ENCODE results near the gene SLC29A3.
"Not testable (repeated sequence)": the region's sequence is repeated elsewhere in the genome, so short reads cannot be mapped to it uniquely, and the experiment has no call there.

SLC29A3 gene

DNA sequence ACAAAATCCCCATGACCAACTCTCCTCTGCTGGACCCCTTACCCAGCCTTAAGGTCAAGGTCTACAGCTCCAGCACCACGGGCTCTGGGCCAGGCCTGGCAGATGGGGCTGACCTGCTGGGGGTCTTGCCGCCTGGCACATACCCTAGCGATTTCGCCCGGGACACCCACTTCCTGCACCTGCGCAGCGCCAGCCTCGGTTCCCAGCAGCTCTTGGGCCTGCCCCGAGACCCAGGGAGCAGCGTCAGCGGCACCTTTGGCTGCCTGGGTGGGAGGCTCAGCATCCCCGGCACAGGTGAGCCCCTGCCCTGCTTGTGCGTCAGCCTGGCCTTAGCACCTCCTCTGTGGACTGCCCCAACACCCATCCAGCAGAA lies 27.5 kb upstream of the SLC29A3 start:
- TF ChIP-seq, protein P1, sequence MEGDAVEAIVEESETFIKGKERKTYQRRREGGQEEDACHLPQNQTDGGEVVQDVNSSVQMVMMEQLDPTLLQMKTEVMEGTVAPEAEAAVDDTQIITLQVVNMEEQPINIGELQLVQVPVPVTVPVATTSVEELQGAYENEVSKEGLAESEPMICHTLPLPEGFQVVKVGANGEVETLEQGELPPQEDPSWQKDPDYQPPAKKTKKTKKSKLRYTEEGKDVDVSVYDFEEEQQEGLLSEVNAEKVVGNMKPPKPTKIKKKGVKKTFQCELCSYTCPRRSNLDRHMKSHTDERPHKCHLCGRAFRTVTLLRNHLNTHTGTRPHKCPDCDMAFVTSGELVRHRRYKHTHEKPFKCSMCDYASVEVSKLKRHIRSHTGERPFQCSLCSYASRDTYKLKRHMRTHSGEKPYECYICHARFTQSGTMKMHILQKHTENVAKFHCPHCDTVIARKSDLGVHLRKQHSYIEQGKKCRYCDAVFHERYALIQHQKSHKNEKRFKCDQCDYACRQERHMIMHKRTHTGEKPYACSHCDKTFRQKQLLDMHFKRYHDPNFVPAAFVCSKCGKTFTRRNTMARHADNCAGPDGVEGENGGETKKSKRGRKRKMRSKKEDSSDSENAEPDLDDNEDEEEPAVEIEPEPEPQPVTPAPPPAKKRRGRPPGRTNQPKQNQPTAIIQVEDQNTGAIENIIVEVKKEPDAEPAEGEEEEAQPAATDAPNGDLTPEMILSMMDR (IDR thresholded peaks at IDR 0.05; ENCODE audit: extremely low read depth, missing control alignments): no peak

DNA sequence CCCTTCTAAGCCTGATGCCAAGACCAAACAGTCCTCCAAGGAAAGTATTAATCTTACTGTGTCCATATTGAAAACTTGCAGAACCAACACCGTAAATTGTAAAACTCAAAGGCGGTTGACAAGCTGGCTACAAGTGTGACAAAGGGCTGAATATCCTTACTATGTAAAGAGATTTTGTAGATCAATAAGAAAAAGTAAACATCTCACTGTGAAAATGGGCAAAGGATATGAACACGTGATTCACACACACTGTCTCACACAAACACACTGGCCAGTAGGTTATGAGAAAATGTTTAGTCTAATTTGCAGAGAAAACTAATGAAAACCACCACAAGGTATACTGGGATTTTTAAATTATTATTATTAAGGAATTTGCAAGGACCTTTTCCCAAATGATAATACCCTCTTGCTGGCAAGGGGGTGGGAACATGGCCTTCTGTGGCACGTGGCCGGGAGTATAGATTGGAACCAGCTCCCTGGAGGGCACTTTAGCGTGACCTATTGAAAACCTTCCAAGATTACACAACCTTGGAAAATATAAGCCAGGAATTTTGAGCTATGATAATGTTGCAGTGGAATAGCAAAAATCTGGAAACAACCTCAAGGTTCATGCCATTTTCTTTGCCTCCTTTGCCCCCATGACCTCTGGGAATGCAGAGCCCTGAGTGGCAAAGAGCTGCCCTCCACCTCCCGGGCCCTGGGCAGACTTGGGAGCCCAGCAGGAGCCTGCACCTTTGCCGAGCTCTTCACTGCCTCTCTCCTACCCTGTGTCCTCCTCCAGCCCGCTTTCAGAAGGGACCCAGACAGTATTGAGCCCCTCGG lies 26.2 kb upstream of the SLC29A3 start:
- no peak for DNase-seq (ENCODE audit: low spot score)
- TF ChIP-seq, protein P1 (IDR thresholded peaks at IDR 0.05; ENCODE audit: extremely low read depth, missing control alignments): no peak

More for the DNA sequence above, 27.5 kb upstream of the SLC29A3 start:
- no peak for DNase-seq (ENCODE audit: low spot score)

DNA sequence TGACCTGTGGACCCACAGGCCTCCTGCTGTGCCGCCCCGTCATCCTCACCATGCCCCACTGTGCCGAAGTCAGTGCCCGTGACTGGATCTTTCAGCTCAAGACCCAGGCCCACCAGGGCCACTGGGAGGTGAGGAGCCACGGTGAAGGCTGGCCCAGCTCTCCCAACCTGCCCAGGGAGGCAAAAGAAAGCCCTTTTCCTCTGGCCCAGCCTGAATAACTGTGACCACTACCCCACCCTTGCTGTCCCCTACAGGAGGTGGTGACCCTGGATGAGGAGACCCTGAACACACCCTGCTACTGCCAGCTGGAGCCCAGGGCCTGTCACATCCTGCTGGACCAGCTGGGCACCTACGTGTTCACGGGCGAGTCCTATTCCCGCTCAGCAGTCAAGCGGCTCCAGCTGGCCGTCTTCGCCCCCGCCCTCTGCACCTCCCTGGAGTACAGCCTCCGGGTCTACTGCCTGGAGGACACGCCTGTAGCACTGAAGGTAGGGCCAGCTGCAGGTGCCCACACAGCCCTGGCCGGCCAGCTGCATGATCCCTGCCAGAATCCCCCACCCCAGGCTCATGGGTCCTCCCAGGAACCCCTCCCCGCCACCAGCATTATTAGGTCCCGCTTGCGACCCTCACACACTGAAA lies 25.5 kb upstream of the SLC29A3 start:
- no peak for DNase-seq (ENCODE audit: low spot score)
- TF ChIP-seq, protein P1 (IDR thresholded peaks at IDR 0.05; ENCODE audit: extremely low read depth, missing control alignments): no peak

DNA sequence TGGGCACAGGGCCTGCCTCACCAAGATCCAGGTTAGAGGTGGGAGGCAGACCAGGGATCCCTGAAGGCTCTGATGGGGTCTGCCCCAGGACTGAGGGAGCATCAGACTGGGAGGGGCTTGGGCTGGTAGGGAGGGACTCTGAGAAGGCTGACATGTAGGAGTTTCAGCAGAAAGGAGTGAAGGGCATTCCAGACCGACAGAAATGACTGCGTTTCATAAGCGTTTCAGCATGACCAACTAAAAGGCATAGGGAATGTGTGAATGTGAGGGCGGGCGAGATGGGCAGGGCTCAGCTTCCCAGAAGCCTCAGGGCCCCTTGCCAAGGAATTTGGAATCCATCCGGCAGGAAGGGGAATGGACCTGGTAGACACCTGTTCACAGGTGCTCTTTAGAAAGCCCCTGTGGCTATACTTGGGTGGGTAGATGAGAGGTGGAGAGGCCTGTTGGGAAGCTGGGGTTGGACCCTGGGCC lies 24.9 kb upstream of the SLC29A3 start:
- TF ChIP-seq, protein P1 (IDR thresholded peaks at IDR 0.05; ENCODE audit: extremely low read depth, missing control alignments): no peak
- no peak for DNase-seq (ENCODE audit: low spot score)

DNA sequence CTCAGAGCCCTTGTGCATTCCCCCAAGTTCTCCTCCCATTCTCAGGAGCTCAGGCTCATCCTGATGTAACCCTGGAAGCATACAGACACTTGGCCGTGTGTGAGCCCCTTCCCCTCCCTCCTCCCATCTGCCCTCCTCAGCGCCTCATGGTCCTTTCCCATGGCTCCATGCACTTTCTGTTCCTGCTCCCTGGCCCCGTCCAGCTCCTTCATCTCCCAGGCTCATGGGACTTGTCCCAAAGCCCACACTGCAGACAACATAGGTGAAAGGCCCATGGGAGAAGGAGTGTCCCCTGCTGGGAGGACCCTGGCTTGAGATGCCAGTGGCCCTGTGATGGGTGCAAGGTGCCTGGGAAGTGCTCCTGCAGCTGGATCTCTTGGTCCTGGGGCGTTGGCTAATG lies 24.2 kb upstream of the SLC29A3 start:
- TF ChIP-seq, protein P1 (IDR thresholded peaks at IDR 0.05; ENCODE audit: extremely low read depth, missing control alignments): no peak
- DNase-seq (ENCODE audit: low spot score): no peak

DNA sequence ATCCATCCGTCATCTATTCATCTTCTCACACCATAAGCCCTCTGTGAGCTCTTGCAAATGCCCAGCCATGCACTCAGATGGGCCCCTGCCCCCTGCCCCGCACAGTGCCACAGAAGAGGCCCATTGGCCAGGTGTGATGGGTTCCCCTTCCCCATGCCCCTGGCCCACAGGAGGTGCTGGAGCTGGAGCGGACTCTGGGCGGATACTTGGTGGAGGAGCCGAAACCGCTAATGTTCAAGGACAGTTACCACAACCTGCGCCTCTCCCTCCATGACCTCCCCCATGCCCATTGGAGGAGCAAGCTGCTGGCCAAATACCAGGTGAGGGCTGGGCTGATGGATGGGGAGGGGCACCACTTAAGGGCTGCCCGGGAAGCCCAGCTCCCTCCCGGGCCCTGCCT lies 23.4 kb upstream of the SLC29A3 start:
- TF ChIP-seq, protein P1 (IDR thresholded peaks at IDR 0.05; ENCODE audit: extremely low read depth, missing control alignments): no peak
- no peak for DNase-seq (ENCODE audit: low spot score)

DNA sequence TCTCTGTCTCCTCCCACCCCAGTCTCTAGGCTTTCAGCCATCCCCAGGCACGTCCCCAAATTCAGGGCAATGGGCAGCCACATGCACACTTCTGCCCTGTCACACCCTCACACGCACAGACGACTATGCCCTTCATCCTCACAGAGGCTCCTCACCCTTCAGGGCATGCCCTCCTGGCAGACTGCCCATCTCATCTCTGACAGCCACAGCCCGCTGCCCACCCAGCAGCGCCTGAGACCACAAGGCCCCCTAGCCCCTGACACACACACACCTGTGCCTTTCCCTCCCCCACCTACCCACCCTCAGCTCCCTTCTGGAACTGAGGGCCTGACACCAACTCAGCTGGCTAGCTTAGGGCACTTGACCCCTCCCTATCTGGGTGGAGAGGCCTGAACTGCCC lies 23.0 kb upstream of the SLC29A3 start:
- DNase-seq (ENCODE audit: low spot score): no peak
- TF ChIP-seq, protein P1 (IDR thresholded peaks at IDR 0.05; ENCODE audit: extremely low read depth, missing control alignments): no peak

DNA sequence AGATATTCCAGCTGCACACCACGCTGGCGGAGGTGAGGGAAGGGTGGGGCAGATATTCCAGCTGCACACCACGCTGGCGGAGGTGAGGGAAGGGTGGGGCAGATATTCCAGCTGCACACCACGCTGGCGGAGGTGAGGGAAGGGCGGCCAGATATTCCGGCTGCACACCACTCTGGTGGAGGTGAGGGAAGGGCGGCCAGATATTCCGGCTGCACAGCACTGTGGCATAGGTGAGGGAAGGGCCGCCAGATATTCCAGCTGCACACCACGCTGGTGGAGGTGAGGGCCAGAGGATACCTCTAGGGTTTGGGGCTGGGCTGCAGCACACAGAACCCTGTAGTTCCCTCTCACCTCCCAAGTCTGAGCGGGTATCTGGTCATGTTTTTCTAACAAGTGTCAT lies 22.2 kb upstream of the SLC29A3 start:
- DNase-seq (ENCODE audit: low spot score): not testable (repeated sequence)

Measured in GM20000 (cell line).